Left lung (tissue), 10 donors: ENCODE data around the gene PPFIA3. TPM values are rescaled to one million over a fixed set of nuclear protein-coding genes. Genes with fewer than 3 reads are reported as not detected.

Experiments used
- ATAC-seq: fragments of 200-7000 bp; cut with Tn5 transposase; one replicate; pipeline ENCODE4 v1.9.1; 2020; ENCODE audit warnings: moderate library complexity
- DNase-seq, 4 donors: peaks; one replicate each; pipeline ENCODE4 v3.0.0-alpha.2; 2013 to 2020
- H3K27ac ChIP-seq, 2 donors: fragments of 200-600 bp; sonication (generic) in 1 of 2; one replicate each; pipeline versions ENCODE4 v1.5.0 to v1.8.0; 2020 to 2021
- H3K27me3 ChIP-seq, 2 donors: fragments of 200-600 bp; sonication (generic) in 1 of 2; one replicate each; pipeline versions ENCODE4 v1.5.0 to v1.8.0; 2020 to 2021
- H3K36me3 ChIP-seq, 2 donors: fragments of 200-600 bp; sonication (generic) in 1 of 2; one replicate each; pipeline versions ENCODE4 v1.5.0 to v1.8.0; 2020 to 2021
- H3K4me1 ChIP-seq, 2 donors: fragments of 200-600 bp; one replicate each; pipeline ENCODE4 v1.8.0; 2021
- H3K4me3 ChIP-seq, 2 donors: fragments of 200-600 bp; sonication (generic) in 1 of 2; one replicate each; pipeline versions ENCODE4 v1.5.0 to v1.8.0; 2020 to 2021; ENCODE audit warnings: mild to moderate bottlenecking in 1 of 2
- H3K9me3 ChIP-seq, 2 donors: fragments of 200-600 bp; sonication (generic) in 1 of 2; one replicate each; pipeline versions ENCODE4 v1.5.0 to v1.8.0; 2020 to 2021
- intact Hi-C, 2 donors: fragments of 100-400 bp; cut with DNase I; formaldehyde crosslinking; loops; one replicate each; pipeline versions ENCODE4 v1.11.2 to v1.14.2; 2022
- polyA plus RNA-seq, 6 donors: library from polyadenylated mRNA; unstranded; fragments of 120-200 nt; gene quantifications; one replicate each; pipeline ENCODE4 v1.2.1, GENCODE V29; 2013; ENCODE audit not compliant: insufficient read length in 6 of 6
- total RNA-seq, 2 donors: library from RNA; stranded (reverse); fragmentation: NEBNext Ultra II Directional; extraction: Animal tissue kit (Norgen Biotek cat#: 25700); gene quantifications; one replicate each; pipeline ENCODE4 v1.2.1, GENCODE V29; 2021
- TF ChIP-seq, protein P1 (sequence below), 2 donors: fragments of 200-600 bp; sonication (generic) in 1 of 2; IDR thresholded peaks; one replicate each; pipeline versions ENCODE4 v1.5.0 to v1.8.0; 2021; ENCODE audit warnings: antibody characterized with exemption in 2 of 2
- donor health status: DM: no; HTN: yes; CAD: no.
- donor health status: DM: no; HTN: no; CAD: no.

Gene PPFIA3
- total and polyA plus RNA-seq, 8 donors = 5.9 to 9.9 (median 7.6) TPM

DNA sequence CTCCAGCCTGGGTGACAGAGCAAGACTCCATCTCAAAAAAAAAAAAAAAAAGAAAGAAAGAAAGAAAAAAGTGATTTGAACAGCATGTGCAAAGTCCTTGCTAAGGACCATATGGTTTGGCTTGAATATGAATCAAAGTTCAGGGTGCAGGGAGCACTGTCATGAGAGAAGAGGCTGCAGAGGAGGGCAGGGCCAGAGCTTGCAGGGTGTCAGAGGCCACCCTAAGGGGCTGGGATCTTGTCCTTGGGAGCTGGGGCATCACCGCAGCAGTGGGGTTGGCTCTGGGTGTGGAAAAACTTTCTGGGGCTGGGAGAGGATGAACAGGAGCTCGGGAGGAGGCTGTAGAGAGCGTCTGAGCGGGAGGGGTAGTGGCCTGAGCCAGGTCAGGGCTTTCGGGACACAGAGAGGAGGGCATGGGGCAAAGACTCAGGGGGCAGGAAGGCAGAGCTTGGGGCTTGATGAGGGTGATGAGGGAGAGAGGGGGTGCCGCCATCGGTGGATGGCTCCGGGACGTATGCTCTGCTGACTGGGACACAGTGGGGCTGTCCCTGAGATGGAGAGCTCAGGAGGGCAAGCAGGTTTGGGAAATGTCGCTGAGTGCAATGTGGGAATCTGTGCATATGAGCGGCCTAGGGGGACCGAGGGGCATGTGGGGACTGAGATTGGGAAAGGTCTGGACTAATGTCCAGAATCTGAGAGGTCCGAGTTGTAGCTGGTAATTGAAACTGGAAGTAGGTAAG lies 41.3 kb downstream of the PPFIA3 start:
- intact Hi-C loops = no loop called here
- peaks cover 0 to 18% of the 10 kb centered on the region in 2 donors for H3K27me3 ChIP-seq
- TF ChIP-seq, protein P1, sequence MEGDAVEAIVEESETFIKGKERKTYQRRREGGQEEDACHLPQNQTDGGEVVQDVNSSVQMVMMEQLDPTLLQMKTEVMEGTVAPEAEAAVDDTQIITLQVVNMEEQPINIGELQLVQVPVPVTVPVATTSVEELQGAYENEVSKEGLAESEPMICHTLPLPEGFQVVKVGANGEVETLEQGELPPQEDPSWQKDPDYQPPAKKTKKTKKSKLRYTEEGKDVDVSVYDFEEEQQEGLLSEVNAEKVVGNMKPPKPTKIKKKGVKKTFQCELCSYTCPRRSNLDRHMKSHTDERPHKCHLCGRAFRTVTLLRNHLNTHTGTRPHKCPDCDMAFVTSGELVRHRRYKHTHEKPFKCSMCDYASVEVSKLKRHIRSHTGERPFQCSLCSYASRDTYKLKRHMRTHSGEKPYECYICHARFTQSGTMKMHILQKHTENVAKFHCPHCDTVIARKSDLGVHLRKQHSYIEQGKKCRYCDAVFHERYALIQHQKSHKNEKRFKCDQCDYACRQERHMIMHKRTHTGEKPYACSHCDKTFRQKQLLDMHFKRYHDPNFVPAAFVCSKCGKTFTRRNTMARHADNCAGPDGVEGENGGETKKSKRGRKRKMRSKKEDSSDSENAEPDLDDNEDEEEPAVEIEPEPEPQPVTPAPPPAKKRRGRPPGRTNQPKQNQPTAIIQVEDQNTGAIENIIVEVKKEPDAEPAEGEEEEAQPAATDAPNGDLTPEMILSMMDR (IDR thresholded peaks at IDR 0.05) = no peak
- no peaks in the 10 kb centered on the region for H3K36me3 ChIP-seq
- H3K27ac ChIP-seq = no peak overlapping the region
- no peak overlapping the region for H3K4me3 ChIP-seq
- DNase-seq = no peak
- ATAC-seq = no peak
- H3K4me1 ChIP-seq = peaks cover 4 to 15% of the 10 kb centered on the region in 2 donors
- H3K9me3 ChIP-seq = no peaks in the 10 kb centered on the region

DNA sequence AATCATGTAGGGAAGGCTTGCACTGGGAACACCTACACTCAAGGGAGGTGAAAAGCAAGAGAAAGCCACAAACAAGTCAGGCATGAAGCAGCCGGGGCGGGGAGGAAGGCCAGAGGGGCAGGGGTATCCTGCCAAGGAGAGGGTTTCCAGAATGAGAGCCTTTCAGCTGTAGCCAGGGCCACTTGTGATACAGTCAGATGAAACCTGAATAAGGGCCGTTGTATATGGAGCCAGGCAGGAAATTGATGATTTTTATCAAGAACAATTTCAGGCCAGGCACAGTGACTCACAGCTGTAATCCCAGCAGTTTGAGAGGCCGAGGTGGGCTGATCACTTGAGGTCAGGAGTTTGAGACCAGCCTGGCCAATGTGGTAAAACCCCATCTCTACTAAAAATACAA lies 42.6 kb downstream of the PPFIA3 start:
- DNase-seq (no peak), ATAC-seq (no peak)
- intact Hi-C loops = no loop called here
- Histone ChIP-seq H3K9me3 (no peaks in the 10 kb centered on the region), H3K27me3 (peaks cover 0 to 18% of the 10 kb centered on the region in 2 donors), H3K27ac (no peak overlapping the region), H3K4me1 (peaks cover 4 to 20% of the 10 kb centered on the region in 2 donors), H3K36me3 (no peaks in the 10 kb centered on the region), H3K4me3 (no peak overlapping the region)
- TF ChIP-seq, protein P1 (IDR thresholded peaks at IDR 0.05) = no peak

DNA sequence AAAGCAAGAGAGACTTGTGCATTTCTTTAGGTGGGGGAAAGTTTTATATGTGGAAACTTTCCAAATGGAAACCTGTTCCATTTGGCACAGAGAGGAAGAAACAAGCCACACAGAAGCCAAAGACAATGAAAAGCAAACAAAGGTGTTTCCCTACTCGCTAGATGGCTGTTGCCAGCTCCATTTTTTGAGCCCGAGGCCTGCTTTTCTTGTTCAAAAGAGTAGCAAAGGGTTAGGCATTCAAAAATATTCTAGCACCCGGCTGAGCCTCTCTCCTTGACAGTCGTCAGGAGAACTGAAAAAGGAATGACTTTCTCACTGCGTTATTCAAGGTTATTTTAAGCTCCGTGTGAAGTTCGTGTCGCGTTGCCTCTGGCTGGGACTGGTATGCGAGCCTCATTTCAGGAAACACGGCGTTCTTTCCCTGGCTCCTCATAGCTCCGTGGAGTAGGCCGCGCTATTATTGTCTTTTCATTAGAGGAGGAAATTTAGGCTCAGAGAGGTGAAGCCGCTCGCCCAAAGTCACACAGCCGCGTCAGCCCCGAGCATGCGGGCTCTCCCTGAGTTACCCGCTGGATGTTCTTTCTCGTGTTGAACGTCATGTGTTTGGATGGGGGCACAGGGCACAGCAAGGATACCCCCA lies 45.9 kb downstream of the PPFIA3 start:
- ATAC-seq (peak; percentile 83), DNase-seq (no peak)
- H3K4me1 ChIP-seq = peaks cover 0 to 10% of the 10 kb centered on the region in 2 donors
- TF ChIP-seq, protein P1 (IDR thresholded peaks at IDR 0.05) = no peak
- peaks cover 0 to 5% of the 10 kb centered on the region in 2 donors for H3K36me3 ChIP-seq
- intact Hi-C loops = no loop called here
- H3K9me3 ChIP-seq = no peaks in the 10 kb centered on the region
- H3K27ac ChIP-seq = peak overlapping the region; percentile 51 to 70
- H3K27me3 ChIP-seq = no peaks in the 10 kb centered on the region
- no peak overlapping the region for H3K4me3 ChIP-seq

DNA sequence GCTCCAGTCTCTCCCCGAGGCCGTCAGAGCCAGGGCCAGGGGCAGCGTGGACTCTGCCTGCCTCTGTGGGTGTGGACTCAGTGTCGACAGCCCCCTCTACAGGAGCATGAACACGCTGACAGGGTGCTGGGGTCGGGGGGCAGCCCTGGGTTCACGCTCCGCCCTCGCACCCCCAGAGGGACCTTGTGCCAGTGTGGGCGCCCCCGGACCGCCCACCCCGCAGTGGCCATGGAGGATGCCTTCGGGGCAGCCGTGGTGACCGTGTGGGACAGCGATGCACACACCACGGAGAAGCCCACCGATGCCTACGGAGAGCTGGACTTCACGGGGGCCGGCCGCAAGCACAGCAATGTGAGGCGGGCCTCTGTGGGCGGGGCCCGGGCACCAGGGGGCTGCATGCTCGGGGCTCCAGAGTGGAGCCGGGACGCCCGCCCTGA lies 46.5 kb downstream of the PPFIA3 start:
- Histone ChIP-seq H3K27ac (peak overlapping the region; percentile 51 to 70), H3K36me3 (peaks cover 0 to 7% of the 10 kb centered on the region in 2 donors), H3K4me1 (peaks cover 0 to 10% of the 10 kb centered on the region in 2 donors), H3K27me3 (no peaks in the 10 kb centered on the region), H3K4me3 (no peak overlapping the region), H3K9me3 (no peaks in the 10 kb centered on the region)
- no peak for DNase-seq
- intact Hi-C loops = no loop called here
- ATAC-seq = no peak
- TF ChIP-seq, protein P1 (IDR thresholded peaks at IDR 0.05) = no peak

DNA sequence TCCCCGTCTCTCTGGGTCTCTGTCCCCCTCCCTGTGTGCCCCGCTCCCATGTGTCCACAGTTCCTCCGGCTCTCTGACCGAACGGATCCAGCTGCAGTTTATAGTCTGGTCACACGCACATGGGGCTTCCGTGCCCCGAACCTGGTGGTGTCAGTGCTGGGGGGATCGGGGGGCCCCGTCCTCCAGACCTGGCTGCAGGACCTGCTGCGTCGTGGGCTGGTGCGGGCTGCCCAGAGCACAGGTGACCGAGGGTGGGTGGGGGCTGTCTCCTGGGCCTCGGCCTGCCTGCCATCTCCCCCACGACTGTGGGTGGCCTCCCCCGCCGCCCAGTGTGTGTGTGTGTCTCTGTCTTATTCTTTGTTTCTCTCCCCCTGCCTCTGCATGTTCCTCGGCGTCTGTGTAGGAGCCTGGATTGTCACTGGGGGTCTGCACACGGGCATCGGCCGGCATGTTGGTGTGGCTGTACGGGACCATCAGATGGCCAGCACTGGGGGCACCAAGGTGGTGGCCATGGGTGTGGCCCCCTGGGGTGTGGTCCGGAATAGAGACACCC lies 48.6 kb downstream of the PPFIA3 start:
- H3K9me3 ChIP-seq = no peaks in the 10 kb centered on the region
- no peak overlapping the region for H3K4me3 ChIP-seq
- DNase-seq = no peak
- TF ChIP-seq, protein P1 (IDR thresholded peaks at IDR 0.05) = no peak
- H3K27me3 ChIP-seq = no peaks in the 10 kb centered on the region
- peaks cover 0 to 26% of the 10 kb centered on the region in 2 donors for H3K36me3 ChIP-seq
- intact Hi-C loops = no loop called here
- H3K4me1 ChIP-seq = peaks cover 0 to 10% of the 10 kb centered on the region in 2 donors
- H3K27ac ChIP-seq = no peak overlapping the region
- ATAC-seq = no peak
